ENCODE data around the gene ADM2.
"Not testable (repeated sequence)": the region's sequence is repeated elsewhere in the genome, so short reads cannot be mapped to it uniquely, and the experiment has no call there.

ADM2 gene

GRCh38 chr22:50508897-50509296 lies 27.6 kb downstream of the ADM2 start:
- Histone ChIP-seq H3K36me3 (ENCODE audit: control insufficient read depth, insufficient read depth, low read length) (peaks cover 31% of the 10 kb centered on the region), H3K9me3 (ENCODE audit: control insufficient read depth, low read length) (no peaks in the 10 kb centered on the region), H3K4me1 (ENCODE audit: control insufficient read depth, insufficient read depth, low read length, poor library complexity, severe bottlenecking) (peaks cover 13% of the 10 kb centered on the region), H3K27ac (ENCODE audit: low read depth, low read length, severe bottlenecking) (no peak overlapping the region), H3K4me3 (ENCODE audit: extremely low read depth, insufficient read depth, low read length, poor library complexity, severe bottlenecking) (peak overlapping the region; percentile 65)
- WGBS, 2 experiments (ENCODE audit: insufficient coverage in 2 of 2) = 49 to 55% methylated on average over 3 of the region's 3 CpGs

- peaks cover 6% of the 10 kb centered on the region for H3K4me1 ChIP-seq (ENCODE audit: control insufficient read depth, insufficient read depth, low read length, poor library complexity, severe bottlenecking)
- H3K4me3 ChIP-seq (ENCODE audit: extremely low read depth, insufficient read depth, low read length, poor library complexity, severe bottlenecking) = no peak overlapping the region
- peaks cover 49% of the 10 kb centered on the region for H3K36me3 ChIP-seq (ENCODE audit: control insufficient read depth, insufficient read depth, low read length)
- 94 to 96% methylated on average over 15 of the region's 15 CpGs for WGBS, 2 experiments (ENCODE audit: insufficient coverage in 2 of 2)
- no peaks in the 10 kb centered on the region for H3K9me3 ChIP-seq (ENCODE audit: control insufficient read depth, low read length)
- no peak overlapping the region for H3K27ac ChIP-seq (ENCODE audit: low read depth, low read length, severe bottlenecking)
Observed at GRCh38 chr22:50513175-50513574, 31.8 kb downstream of the ADM2 start.

- peaks cover 70% of the 10 kb centered on the region for H3K36me3 ChIP-seq (ENCODE audit: control insufficient read depth, insufficient read depth, low read length)
- 95 to 98% methylated on average over 5 of the region's 8 CpGs for WGBS, 2 experiments (ENCODE audit: insufficient coverage in 2 of 2)
Observed at GRCh38 chr22:50516068-50516467, 34.7 kb downstream of the ADM2 start.

GRCh38 chr22:50516891-50517290 lies 35.5 kb downstream of the ADM2 start:
- Histone ChIP-seq H3K9me3 (ENCODE audit: control insufficient read depth, low read length) (no peaks in the 10 kb centered on the region), H3K27ac (ENCODE audit: low read depth, low read length, severe bottlenecking) (no peak overlapping the region), H3K4me3 (ENCODE audit: extremely low read depth, insufficient read depth, low read length, poor library complexity, severe bottlenecking) (no peak overlapping the region), H3K36me3 (ENCODE audit: control insufficient read depth, insufficient read depth, low read length) (peaks cover 77% of the 10 kb centered on the region), H3K4me1 (ENCODE audit: control insufficient read depth, insufficient read depth, low read length, poor library complexity, severe bottlenecking) (no peaks in the 10 kb centered on the region)
- 94 to 95% methylated on average over 14 to 15 of the region's 16 CpGs for WGBS, 2 experiments (ENCODE audit: insufficient coverage in 2 of 2)

More at GRCh38 chr22:50516068-50516467, 34.7 kb downstream of the ADM2 start:
- Histone ChIP-seq H3K9me3 (ENCODE audit: control insufficient read depth, low read length) (no peaks in the 10 kb centered on the region), H3K4me1 (ENCODE audit: control insufficient read depth, insufficient read depth, low read length, poor library complexity, severe bottlenecking) (no peaks in the 10 kb centered on the region), H3K4me3 (ENCODE audit: extremely low read depth, insufficient read depth, low read length, poor library complexity, severe bottlenecking) (no peak overlapping the region), H3K27ac (ENCODE audit: low read depth, low read length, severe bottlenecking) (no peak overlapping the region)

GRCh38 chr22:50517495-50518260 lies 36.3 kb downstream of the ADM2 start:
- Histone ChIP-seq H3K36me3 (ENCODE audit: control insufficient read depth, insufficient read depth, low read length) (peaks cover 77% of the 10 kb centered on the region), H3K9me3 (ENCODE audit: control insufficient read depth, low read length) (no peaks in the 10 kb centered on the region), H3K4me1 (ENCODE audit: control insufficient read depth, insufficient read depth, low read length, poor library complexity, severe bottlenecking) (no peaks in the 10 kb centered on the region), H3K4me3 (ENCODE audit: extremely low read depth, insufficient read depth, low read length, poor library complexity, severe bottlenecking) (no peak overlapping the region), H3K27ac (ENCODE audit: low read depth, low read length, severe bottlenecking) (no peak overlapping the region)
- WGBS, 2 experiments (ENCODE audit: insufficient coverage in 2 of 2) = 92 to 94% methylated on average over 17 to 18 of the region's 20 CpGs

GRCh38 chr22:50518606-50519005 lies 37.3 kb downstream of the ADM2 start:
- WGBS, 2 experiments (ENCODE audit: insufficient coverage in 2 of 2) = 96 to 97% methylated on average over 4 to 7 of the region's 7 CpGs
- H3K4me1 ChIP-seq (ENCODE audit: control insufficient read depth, insufficient read depth, low read length, poor library complexity, severe bottlenecking) = no peaks in the 10 kb centered on the region
- no peak overlapping the region for H3K4me3 ChIP-seq (ENCODE audit: extremely low read depth, insufficient read depth, low read length, poor library complexity, severe bottlenecking)
- H3K27ac ChIP-seq (ENCODE audit: low read depth, low read length, severe bottlenecking) = no peak overlapping the region
- H3K36me3 ChIP-seq (ENCODE audit: control insufficient read depth, insufficient read depth, low read length) = peaks cover 85% of the 10 kb centered on the region
- H3K9me3 ChIP-seq (ENCODE audit: control insufficient read depth, low read length) = no peaks in the 10 kb centered on the region

- Histone ChIP-seq H3K27ac (ENCODE audit: low read depth, low read length, severe bottlenecking) (no peak overlapping the region), H3K4me1 (ENCODE audit: control insufficient read depth, insufficient read depth, low read length, poor library complexity, severe bottlenecking) (peaks cover 4% of the 10 kb centered on the region), H3K36me3 (ENCODE audit: control insufficient read depth, insufficient read depth, low read length) (peaks cover 87% of the 10 kb centered on the region), H3K4me3 (ENCODE audit: extremely low read depth, insufficient read depth, low read length, poor library complexity, severe bottlenecking) (no peak overlapping the region), H3K9me3 (ENCODE audit: control insufficient read depth, low read length) (no peaks in the 10 kb centered on the region)
- 99 to 100% methylated on average over 7 to 8 of the region's 8 CpGs for WGBS, 2 experiments (ENCODE audit: insufficient coverage in 2 of 2)
Observed at GRCh38 chr22:50519151-50519550, 37.8 kb downstream of the ADM2 start.

- not testable (repeated sequence) for H3K4me1 ChIP-seq (ENCODE audit: control insufficient read depth, insufficient read depth, low read length, poor library complexity, severe bottlenecking); H3K4me3 ChIP-seq (ENCODE audit: extremely low read depth, insufficient read depth, low read length, poor library complexity, severe bottlenecking); H3K27ac ChIP-seq (ENCODE audit: low read depth, low read length, severe bottlenecking); H3K9me3 ChIP-seq (ENCODE audit: control insufficient read depth, low read length)
- WGBS, 2 experiments (ENCODE audit: insufficient coverage in 2 of 2) = 95% methylated on average over 6 to 7 of the region's 8 CpGs
- H3K36me3 ChIP-seq (ENCODE audit: control insufficient read depth, insufficient read depth, low read length) = peaks cover 81% of the 10 kb centered on the region
Observed at GRCh38 chr22:50520184-50520583, 38.8 kb downstream of the ADM2 start.

- H3K9me3 ChIP-seq (ENCODE audit: control insufficient read depth, low read length) = no peaks in the 10 kb centered on the region
- H3K36me3 ChIP-seq (ENCODE audit: control insufficient read depth, insufficient read depth, low read length) = peaks cover 77% of the 10 kb centered on the region
- peaks cover 8% of the 10 kb centered on the region for H3K4me1 ChIP-seq (ENCODE audit: control insufficient read depth, insufficient read depth, low read length, poor library complexity, severe bottlenecking)
- H3K4me3 ChIP-seq (ENCODE audit: extremely low read depth, insufficient read depth, low read length, poor library complexity, severe bottlenecking) = no peak overlapping the region
- WGBS, 2 experiments (ENCODE audit: insufficient coverage in 2 of 2) = 97 to 99% methylated on average over 11 to 12 of the region's 13 CpGs
- H3K27ac ChIP-seq (ENCODE audit: low read depth, low read length, severe bottlenecking) = no peak overlapping the region
Observed at GRCh38 chr22:50520826-50521453, 39.6 kb downstream of the ADM2 start.

GRCh38 chr22:50521710-50522109 lies 40.4 kb downstream of the ADM2 start:
- Histone ChIP-seq H3K4me1 (ENCODE audit: control insufficient read depth, insufficient read depth, low read length, poor library complexity, severe bottlenecking) (peaks cover 8% of the 10 kb centered on the region), H3K4me3 (ENCODE audit: extremely low read depth, insufficient read depth, low read length, poor library complexity, severe bottlenecking) (no peak overlapping the region), H3K36me3 (ENCODE audit: control insufficient read depth, insufficient read depth, low read length) (peaks cover 69% of the 10 kb centered on the region), H3K27ac (ENCODE audit: low read depth, low read length, severe bottlenecking) (no peak overlapping the region), H3K9me3 (ENCODE audit: control insufficient read depth, low read length) (no peaks in the 10 kb centered on the region)
- 94 to 96% methylated on average over 7 to 10 of the region's 10 CpGs for WGBS, 2 experiments (ENCODE audit: insufficient coverage in 2 of 2)
